GM12892 (cell line): Measurements from ENCODE around the gene OLFM3.

Source experiments
- POLR2A ChIP-seq: IDR thresholded peaks from 2 replicates; pipeline ENCODE4 v1.6.1; 2011; ENCODE audit warnings: low read depth, low read length, control low read depth
- POLR2AphosphoS5 ChIP-seq: IDR thresholded peaks from 2 replicates; pipeline ENCODE4 v1.6.1; 2011; ENCODE audit warnings: low read depth, low read length, control low read depth

DNA sequence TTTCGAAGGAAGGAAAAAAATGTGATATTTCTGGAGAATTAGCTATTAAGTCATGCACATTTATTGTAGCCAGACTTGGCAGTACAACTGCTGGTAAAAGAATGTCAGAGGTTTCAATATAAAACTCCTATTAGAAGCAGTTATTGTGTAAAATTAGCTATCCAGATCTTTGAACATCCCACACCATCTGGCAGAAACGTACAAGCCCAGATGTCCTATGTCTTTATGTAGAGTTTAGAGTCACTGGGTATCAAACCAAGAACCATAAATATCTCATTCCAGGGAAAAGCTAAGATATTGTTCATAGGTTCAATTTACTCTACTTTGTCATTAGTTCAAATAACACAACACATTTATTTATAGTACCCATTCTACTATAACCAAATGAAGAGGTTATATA lies 31.4 kb downstream of the OLFM3 start:
- TF ChIP-seq POLR2AphosphoS5 (no peak), POLR2A (no peak)
